GM12891 (cell line): ENCODE results near the gene PKHD1.

ENCODE experiments used
- PAX5 ChIP-seq: IDR thresholded peaks from 2 replicates; pipeline ENCODE4 v1.6.1; 2011; ENCODE audit warnings: low read length, moderate library complexity, mild to moderate bottlenecking; ENCODE audit not compliant: insufficient read depth, severe bottlenecking
- POLR2A ChIP-seq: IDR thresholded peaks from 2 replicates; pipeline ENCODE4 v1.6.1; 2011; ENCODE audit warnings: low read depth, low read length, control low read depth
- POLR2AphosphoS5 ChIP-seq: IDR thresholded peaks from 2 replicates; pipeline ENCODE4 v1.6.1; 2011; ENCODE audit warnings: low read depth, low read length, control low read depth
- POU2F2 ChIP-seq: IDR thresholded peaks from 2 replicates; pipeline ENCODE4 v1.6.1; 2011; ENCODE audit warnings: low read depth, mild to moderate bottlenecking, control low read depth, low read length, moderate library complexity
- SPI1 ChIP-seq: IDR thresholded peaks from 2 replicates; pipeline ENCODE4 v1.6.1; 2011; ENCODE audit warnings: low read depth, low read length, control low read depth
- TAF1 ChIP-seq: IDR thresholded peaks from 2 replicates; pipeline ENCODE4 v1.6.1; 2011; ENCODE audit warnings: low read depth, low read length, control low read depth

GRCh38 chr6:51655517-51655916 is 431.9 kb downstream of the PKHD1 start:
- TF ChIP-seq POLR2A = no peak
- TF ChIP-seq SPI1 = no peak
- no peak for TF ChIP-seq POLR2AphosphoS5
- no peak for TF ChIP-seq POU2F2
- TF ChIP-seq TAF1 = no peak
- TF ChIP-seq PAX5 = no peak
